Fibroblast of the aortic adventitia (primary cell): ENCODE results near the gene TCF12. TPM values are rescaled to one million over a fixed set of nuclear protein-coding genes. Genes with fewer than 3 reads are reported as not detected.

Experiments used
- DNase-seq: peaks from one replicate; pipeline ENCODE4 v3.0.0-alpha.2; 2010; ENCODE audit warnings: low read depth
- H3K4me3 ChIP-seq: 2 replicates; pipeline ENCODE4 v1.5.1; 2011; ENCODE audit warnings: low read depth, mild to moderate bottlenecking, control low read depth, low read length, moderate library complexity
- CTCF ChIP-seq: IDR thresholded peaks from 2 replicates; pipeline ENCODE4 v1.5.1; 2011; ENCODE audit warnings: mild to moderate bottlenecking, low read length, control low read depth, inconsistent platforms; ENCODE audit not compliant: insufficient read depth
- total RNA-seq: library from RNA; depleted of rRNA; stranded (reverse); fragments of >200 nt; gene quantifications from 2 replicates; pipeline ENCODE4 v1.2.3, GENCODE V29; 2012; ENCODE audit warnings: low replicate concordance

Gene TCF12
- total RNA-seq, 1 donor = 89.2 TPM

DNA sequence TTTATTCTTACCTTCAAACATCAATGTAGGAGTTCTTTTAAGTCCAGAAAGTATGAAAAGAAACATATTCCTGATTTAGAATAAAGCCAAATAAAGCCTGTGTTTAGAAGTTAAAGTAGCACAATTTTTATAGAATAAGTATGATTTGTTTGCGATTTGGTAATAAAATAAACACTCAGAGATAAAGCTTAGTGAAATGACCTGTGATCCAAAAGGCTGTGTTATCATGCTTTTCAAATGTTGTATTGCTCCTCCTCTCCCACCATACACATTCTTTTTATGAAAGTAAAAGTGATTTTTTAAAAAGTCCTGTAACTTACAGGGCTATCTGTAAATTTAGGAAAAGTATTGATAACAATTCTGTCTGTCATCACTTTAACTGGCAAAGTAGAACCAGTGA is 319.2 kb downstream of the TCF12 start:
- no peak for TF ChIP-seq CTCF
- DNase-seq = no peak
- no peak overlapping the region for H3K4me3 ChIP-seq

- no peak for TF ChIP-seq CTCF
- DNase-seq = peak; percentile 26
- no peak overlapping the region for H3K4me3 ChIP-seq
Observed at GRCh38 chr15:57245130-57245529, 326.7 kb downstream of the TCF12 start.

DNA sequence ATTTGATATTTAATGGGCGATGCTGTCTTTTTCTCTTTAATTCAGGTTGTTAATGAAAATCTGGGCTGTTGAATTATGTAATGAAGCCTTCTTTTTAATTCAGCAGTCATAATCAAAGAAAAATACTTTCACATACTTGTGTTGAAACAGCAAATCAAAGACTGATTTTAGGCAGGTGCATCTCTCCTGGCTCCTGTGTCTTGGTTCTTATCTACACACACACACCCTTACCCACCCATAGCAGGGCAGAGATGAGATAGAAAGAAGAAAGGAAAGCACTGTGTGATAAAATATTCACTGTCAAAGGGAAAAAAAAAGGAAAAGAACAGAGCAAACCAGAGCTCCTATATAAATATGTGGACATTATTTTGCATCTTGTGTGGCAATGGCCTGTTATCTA is 327.3 kb downstream of the TCF12 start:
- TF ChIP-seq CTCF = no peak
- DNase-seq = no peak
- no peak overlapping the region for H3K4me3 ChIP-seq

- no peak overlapping the region for H3K4me3 ChIP-seq
- no peak for TF ChIP-seq CTCF
- no peak for DNase-seq
Observed at GRCh38 chr15:57248074-57248473, 329.6 kb downstream of the TCF12 start.

- DNase-seq = peak; percentile 16
- TF ChIP-seq CTCF = no peak
- no peak overlapping the region for H3K4me3 ChIP-seq
Observed at GRCh38 chr15:57251308-57251707, 332.9 kb downstream of the TCF12 start.

DNA sequence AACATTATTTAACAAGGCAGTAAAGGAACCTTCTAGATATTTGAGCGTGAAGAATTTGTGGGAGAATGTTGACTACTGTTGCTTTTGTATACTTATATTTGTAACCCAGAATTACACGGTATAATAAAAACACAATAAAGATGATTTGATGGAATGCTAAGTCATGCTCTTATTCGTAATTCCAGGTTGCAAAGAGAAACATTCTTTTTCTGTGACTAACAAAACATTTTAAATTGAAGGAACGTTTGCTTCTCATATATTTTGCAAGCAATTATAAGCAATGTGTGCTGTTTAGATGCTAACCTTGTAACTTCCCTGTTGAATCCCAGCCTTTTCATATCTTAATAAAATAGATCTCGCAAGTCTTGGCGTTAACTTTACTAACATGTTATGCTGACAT is 333.5 kb downstream of the TCF12 start:
- TF ChIP-seq CTCF = no peak
- peak; percentile 64 for DNase-seq
- H3K4me3 ChIP-seq = no peak overlapping the region

- no peak overlapping the region for H3K4me3 ChIP-seq
- no peak for TF ChIP-seq CTCF
- no peak for DNase-seq
Observed at GRCh38 chr15:57253082-57253481, 334.6 kb downstream of the TCF12 start.
